ENCODE results near the gene CDH4.
"Not testable (repeated sequence)": the region's sequence is repeated elsewhere in the genome, so short reads cannot be mapped to it uniquely, and the experiment has no call there.

CDH4 gene

DNA sequence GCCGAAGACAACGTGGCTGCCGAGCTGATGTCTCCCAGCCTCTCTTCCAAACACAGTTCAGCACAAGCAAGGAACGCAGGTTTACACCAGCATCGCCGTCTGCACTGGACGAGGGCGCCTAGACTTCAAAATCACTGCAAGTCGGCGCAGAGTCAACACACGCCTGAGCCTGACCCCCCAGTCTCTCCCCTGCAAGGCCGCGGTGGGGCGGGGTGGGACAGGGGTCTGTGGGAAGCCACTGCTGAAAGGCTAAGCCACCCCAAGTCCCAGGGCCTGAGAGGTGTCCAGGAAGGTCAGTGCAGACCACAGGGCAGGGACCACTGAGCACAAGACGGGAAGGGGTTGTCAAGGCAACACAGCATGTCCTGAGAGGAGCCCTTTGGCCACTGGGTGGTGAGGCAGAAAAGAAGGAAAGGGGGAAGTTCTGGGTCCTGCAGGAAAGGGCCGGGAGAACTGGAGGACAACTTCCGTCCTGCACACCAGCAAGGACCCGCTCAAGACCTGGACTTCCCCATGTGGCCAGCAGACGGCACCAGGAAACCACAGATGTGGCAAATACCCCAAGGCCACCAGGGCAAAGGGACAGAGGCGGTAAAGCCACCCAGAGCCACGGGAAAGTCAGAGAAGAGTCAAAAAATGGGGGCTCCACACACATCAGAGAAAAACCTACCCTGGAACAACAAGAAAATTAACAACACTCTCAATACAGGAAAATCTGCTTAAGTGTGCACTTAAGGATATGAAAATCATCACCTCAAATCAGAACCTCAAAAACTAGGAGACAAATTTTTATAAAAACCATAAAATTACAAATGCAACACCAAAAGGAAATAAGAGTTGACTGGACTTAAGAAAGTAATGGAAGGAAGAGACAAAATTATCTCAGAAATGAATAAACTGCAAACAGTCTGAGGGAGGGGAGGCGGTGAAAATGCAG lies 728.9 kb downstream of the CDH4 start:
- DNase-seq: no peak

GRCh38 chr20:61981691-61982090 lies 729.6 kb downstream of the CDH4 start:
- not testable (repeated sequence) for DNase-seq

- DNase-seq: no peak
Measured at GRCh38 chr20:61982191-61982950, 730.3 kb downstream of the CDH4 start.

DNA sequence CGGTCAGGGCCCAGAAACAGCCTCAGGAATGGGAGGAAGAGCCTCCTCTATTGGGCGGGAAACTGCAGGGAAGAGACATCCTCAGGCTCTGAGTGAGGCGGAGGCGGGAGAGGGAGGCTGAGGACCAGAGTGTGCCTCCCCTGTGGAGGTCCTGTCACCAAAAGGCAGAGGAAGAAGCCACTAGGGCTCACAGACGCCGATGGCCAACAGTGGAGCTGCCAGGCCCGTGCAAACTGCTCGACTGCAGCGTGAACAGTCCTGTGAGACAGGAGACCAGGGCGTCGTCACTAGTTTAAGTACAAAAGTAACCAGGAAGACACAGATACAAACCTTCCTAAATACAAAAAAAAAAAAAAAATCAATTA lies 730.9 kb downstream of the CDH4 start:
- DNase-seq: no peak

DNA sequence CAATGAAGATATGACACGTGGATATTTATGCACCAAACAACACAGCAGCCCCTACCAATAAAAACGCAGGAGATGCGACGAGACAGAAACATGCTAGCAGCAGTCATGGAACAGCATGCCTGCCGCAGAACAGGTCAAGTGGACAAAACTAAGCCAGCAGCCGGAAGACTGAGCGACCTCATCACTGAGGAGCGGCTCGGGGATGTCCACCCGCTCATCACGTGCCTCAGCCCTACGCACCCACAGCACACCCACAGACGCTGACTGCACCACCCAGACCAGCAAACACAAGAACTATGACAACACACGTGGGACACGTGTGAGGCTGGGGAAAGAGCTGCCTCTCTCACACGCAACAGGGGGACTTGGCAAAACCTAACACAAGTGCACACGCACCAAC lies 731.9 kb downstream of the CDH4 start:
- no peak for DNase-seq

- not testable (repeated sequence) for DNase-seq
Measured at GRCh38 chr20:61984431-61984830, 732.4 kb downstream of the CDH4 start.

DNA sequence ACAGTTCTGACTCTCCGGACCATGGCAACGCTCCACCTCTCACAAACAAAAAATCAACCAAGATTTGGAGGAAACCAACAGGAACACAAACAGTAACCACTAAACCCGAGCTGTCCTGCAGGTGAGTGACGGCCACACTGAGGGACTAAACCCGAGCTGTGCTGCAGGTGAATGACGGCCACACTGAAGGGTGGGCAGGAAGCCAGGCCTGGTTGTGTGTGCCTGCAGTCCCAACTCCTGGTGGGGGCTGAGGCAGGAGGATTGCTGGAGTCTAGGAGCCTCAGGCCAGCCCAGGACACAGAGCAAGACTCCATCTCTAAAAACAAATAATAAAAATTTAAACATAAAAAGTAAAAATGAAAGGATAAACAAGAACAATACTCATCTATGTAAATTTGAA lies 733.0 kb downstream of the CDH4 start:
- DNase-seq: no peak

GRCh38 chr20:61986762-61987321 lies 734.8 kb downstream of the CDH4 start:
- DNase-seq: no peak

- no peak for DNase-seq
Measured at GRCh38 chr20:61988665-61989064, 736.6 kb downstream of the CDH4 start.

DNA sequence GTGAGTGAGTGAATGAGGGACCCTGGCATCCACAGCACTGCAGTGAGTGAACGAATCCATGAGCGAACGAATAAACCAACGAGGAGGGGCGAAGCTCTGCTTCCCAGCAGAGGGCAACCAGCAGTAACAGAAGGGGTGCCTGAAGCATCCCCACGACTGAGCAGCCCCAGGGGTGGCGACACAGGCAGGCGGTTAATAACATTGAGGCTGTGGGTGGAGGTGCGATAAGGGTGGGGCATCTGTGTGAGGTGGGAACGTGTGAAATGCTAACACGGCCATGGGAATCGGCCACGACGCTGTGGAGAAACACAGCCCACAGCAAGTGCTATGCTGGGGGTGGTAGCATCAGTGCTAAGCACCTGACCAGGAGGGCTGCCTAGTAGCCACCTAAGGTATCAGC lies 737.7 kb downstream of the CDH4 start:
- no peak for DNase-seq
